GM19438 (cell line): ENCODE data around the gene TRAPPC5.

Experiments
- ATAC-seq: cut with Tn5 transposase; IDR thresholded peaks from one replicate; pipeline ENCODE4 v1.9.1; 2021; ENCODE audit warnings: low read depth; ENCODE audit not compliant: unreplicated experiment

The TRAPPC5 gene

DNA sequence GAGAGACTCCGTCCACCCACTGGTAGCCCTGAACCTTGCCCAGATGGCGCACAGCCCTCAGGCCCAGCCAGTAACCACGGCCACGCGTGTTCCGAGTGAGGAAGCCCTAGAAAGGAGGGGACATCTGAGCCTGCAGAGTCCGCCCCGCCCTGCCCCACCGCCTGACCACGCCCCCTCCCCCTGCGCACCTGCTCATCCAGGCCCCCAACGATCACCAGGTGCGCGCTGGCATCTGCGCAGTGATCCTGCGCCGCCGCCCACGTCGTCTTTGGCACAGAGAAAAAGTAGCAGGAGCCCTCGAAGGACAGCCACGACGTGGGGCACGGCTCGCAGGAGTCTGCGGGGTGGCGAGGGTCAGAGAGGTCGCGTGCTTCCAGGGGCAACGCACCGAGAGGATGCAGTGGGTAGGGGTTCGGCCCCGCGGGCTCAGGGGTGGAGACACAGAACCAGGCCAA lies 49.2 kb downstream of the TRAPPC5 start:
- ATAC-seq: no peak

DNA sequence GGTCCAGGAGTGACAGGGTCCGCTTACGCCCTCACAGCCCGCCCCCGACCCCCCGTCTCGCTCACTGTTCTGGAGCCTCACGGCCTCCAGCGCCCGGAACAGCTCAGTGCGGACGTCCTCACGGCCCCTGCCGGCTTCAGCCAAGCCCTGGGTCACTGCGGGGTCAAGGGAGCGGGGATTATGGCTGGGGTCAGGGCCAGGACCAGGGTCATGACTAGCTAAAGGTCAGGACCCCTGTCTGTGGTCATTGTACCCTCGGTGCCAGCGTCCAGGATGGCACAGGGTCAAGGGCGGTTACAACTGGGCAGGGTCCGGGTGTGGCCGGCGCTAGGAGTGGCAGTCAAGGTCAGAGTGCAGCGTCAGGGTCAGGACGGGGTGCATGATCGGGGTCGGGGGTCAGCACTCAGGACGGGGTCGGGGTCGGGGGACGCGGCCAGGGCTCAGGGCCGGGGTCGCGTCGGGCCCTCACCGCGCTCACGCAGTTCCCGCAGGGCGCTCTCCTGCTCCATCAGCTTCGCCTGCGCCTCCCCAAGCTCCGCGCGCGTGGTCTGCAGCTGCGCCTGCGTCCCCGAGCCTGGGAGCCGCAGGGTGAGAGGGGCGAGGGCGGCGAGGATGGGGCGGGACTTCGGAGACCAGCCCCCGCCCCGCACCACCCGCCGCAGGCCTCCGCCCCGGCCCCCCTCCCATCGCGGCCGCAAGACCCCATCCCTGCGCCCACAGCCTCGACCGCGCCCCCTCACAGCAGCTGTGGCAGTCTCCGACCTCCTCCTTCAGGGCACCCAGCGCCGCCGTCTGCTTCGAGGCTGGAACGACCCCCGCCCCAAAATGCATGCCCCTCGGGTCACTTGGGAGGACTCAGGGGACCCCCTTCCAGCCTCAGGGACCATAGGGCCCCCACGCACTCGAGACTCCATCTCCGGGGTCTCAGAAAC lies 49.9 kb downstream of the TRAPPC5 start:
- no peak for ATAC-seq

DNA sequence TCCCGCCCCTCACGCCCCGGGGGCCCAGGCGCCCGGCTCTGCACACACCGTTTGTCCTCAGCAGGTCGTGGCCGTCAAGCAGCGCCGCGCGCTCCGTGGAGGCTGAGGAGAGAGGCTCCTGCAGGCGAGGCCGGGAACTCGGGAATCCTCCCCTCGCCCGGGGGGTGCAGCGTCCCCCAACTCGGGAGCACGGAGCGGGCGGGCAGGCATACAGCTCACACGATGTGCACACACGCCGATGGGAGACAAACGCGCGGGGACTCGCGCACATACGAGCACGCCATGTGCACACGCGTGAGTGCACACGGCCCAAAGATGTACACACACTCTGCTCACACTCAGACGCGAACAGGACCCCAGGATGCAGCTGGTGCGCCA lies 50.6 kb downstream of the TRAPPC5 start:
- ATAC-seq: no peak

DNA sequence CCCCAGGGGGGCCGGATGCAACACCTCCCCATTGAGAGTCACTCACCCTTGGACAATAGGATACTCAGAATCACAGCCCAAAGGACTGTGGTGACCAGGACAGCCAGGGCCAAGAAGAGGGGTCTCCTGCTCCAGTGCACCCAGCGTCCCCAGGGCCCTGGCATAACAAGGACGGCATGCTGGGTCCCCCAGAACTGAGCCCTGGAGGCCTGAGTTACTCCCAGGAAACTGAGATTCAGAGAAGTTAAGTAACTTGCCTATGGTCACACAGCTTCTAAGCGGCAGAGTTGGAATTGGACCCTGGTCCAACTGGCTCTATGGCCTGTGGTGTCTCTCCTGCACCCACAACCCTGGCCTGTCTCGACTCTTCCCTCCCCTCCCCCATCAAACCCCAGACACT lies 51.0 kb downstream of the TRAPPC5 start:
- ATAC-seq: no peak

DNA sequence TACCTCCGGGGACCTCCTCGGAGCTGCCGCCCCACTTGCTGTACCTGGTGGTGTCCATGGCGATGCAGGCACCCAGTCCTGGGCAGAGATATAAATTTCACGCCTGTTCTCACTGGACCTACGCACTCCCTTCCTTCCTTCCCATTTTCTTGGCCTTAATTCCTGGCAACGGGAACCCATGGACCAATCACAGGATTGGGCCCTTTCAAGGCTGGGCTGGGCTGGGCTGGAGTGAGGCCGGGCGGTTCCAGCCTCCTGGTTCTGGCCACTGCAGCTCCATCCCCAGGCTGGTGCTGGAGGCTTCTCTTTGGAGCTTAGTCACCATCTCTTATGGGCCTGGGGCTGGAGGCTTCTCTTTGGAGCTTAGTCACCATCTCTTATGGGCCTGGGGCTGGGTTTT lies 51.4 kb downstream of the TRAPPC5 start, which contains the start of gene CLEC4G:
TSS of gene CLEC4G (minus strand) at position 66 of the 400 bp plus-strand sequence. CDS start at position 58, 8 bp downstream.
- ATAC-seq: no peak

DNA sequence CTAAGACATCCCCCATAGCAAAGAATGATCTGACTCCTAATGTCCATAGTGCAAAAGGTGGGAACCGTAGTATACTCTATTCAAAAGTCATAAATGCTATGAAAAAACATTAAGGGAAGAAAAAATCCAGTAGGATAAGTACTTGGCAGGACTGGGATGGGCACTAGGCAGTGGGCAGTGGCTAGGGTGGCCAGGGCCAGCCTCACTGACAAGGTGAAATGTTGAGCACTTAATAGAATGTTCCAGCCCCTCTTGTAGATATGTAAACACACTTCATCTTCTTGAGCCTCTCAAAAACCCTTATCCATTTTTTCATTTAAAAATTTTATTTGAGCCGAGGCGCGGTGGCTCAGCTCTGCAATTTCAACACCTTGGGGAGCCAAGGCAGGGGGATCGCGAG lies 52.7 kb downstream of the TRAPPC5 start:
- no peak for ATAC-seq

DNA sequence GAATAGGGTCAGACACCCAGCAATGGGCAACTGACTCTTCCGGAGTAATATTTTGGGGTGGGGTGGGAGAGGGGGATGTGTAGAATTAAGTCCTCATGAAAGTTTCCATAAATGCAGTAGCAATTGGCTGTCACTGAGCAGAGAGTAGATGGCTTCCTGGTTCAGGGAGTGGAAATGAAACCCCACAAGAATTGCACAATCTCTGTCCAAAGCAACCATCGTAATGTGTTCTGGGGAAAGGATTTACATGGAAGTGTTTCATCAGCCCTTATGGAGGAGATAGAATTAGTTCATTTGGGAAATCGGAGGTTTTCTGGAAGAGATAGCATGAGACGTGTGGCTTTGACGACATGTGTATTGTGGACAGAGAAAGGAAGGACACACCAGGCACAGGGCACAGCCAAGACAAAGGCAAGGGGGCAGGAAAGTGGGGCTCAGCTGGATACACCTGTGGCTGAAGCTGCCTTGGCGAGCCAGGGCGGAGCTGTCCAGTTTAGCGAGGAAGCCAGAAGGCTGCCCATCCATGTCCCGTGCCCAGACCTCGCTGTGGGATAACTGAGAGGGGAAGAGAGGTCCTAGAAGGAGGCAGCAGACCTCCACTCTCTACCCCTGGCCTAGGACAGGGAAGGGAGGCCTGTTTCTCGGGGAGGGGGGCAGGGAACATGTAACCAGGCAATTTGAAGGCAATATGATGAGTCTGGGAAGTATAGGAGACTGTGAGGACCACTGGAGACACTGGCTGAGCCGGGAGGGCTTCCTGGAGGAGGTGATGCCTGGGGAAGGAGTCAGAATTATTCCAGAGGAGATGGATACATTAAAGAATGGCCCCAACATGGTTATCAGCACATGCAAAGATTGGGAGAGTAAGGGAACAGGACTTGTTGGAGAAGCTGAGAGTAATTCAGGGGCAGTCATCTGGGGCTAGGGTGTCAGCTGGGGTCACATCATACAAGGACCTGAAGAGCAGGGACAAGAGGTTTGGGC lies 53.9 kb downstream of the TRAPPC5 start:
- no peak for ATAC-seq

DNA sequence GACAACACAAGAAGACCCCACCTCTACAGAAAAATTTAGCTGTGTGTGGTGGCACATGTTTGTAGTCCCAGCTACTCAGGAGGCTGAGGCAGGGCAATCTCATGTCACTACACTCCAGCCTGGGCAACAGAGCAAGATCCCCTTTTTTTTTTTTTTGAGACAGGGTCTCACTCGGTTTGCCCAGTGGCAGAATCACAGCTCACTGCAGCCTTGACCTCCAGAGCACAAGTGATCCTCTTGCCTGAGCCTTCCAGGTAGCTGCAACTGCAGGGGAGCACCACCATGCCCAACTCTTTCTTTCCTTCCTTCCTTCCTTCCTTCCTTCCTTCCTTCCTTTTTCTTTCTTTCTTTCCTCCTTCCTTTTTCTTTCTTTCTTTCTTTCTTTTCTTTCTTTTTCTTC lies 55.5 kb downstream of the TRAPPC5 start:
- no peak for ATAC-seq

DNA sequence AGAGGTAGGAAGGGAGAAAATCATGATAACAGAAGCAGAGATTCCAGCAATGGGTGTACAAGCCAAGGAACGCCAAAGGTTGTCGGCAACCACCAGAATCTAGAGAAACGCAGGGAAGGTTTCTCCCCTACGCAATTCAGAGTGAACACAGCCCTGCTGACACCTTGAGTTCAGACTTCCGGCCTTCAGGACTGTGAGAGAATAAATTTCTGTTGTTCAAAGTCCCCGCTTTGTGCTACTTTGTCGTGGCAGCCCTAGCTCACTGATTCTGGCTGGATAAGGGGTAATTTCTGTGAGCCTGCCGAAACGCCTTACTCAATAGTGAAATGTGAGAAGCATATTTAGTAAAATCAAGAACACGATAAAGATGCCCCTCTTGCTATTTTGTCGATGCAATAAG lies 56.6 kb downstream of the TRAPPC5 start:
- no peak for ATAC-seq
